Activated T-helper 1 cell treated with Interleukin-2 at 50 U/mL for 16 hours (primary cell): Measurements from ENCODE around the gene TFF2.

Experiments
- DNase-seq: peaks from one replicate; pipeline ENCODE4 v3.0.0-alpha.2; 2020; ENCODE audit warnings: low read depth

The TFF2 gene

GRCh38 chr21:42305707-42306147 is 45.1 kb downstream of the TFF2 start:
- no peak for DNase-seq

- no peak for DNase-seq
Observed at GRCh38 chr21:42304556-42305454, 46.0 kb downstream of the TFF2 start.

- DNase-seq: no peak
Observed at GRCh38 chr21:42303443-42303842, 47.4 kb downstream of the TFF2 start.

- DNase-seq: no peak
Observed at GRCh38 chr21:42302794-42303193, 48.0 kb downstream of the TFF2 start.

GRCh38 chr21:42302076-42302650 is 48.6 kb downstream of the TFF2 start:
- DNase-seq: no peak

GRCh38 chr21:42301371-42302075 is 49.3 kb downstream of the TFF2 start:
- DNase-seq: no peak

- no peak for DNase-seq
Observed at GRCh38 chr21:42300956-42301355, 49.8 kb downstream of the TFF2 start.

- no peak for DNase-seq
Observed at GRCh38 chr21:42300045-42300583, 50.7 kb downstream of the TFF2 start.

GRCh38 chr21:42299324-42300044 is 51.3 kb downstream of the TFF2 start:
- DNase-seq: no peak

GRCh38 chr21:42298657-42299056 is 52.1 kb downstream of the TFF2 start:
- DNase-seq: no peak

- no peak for DNase-seq
Observed at GRCh38 chr21:42298237-42298636, 52.6 kb downstream of the TFF2 start.

- no peak for DNase-seq
Observed at GRCh38 chr21:42297377-42297776, 53.4 kb downstream of the TFF2 start.

GRCh38 chr21:42296501-42296900 is 54.3 kb downstream of the TFF2 start:
- DNase-seq: no peak
